Mucosa of rectum (tissue), 2 donors: ENCODE results near the gene MTCL3.
"Not testable (repeated sequence)": the region's sequence is repeated elsewhere in the genome, so short reads cannot be mapped to it uniquely, and the experiment has no call there.

Source experiments
- H3K27ac ChIP-seq, 2 donors: one replicate each; pipeline ENCODE4 v1.7.0; 2013; ENCODE audit warnings: inconsistent platforms in 2 of 2, low read depth in 2 of 2, low read length in 2 of 2
- H3K27me3 ChIP-seq, 2 donors: one replicate each; pipeline ENCODE4 v1.7.0; 2013; ENCODE audit warnings: low read length in 2 of 2; ENCODE audit not compliant: control insufficient read depth in 2 of 2, insufficient read depth in 2 of 2
- H3K36me3 ChIP-seq, 2 donors: one replicate each; pipeline ENCODE4 v1.7.0; 2013; ENCODE audit warnings: low read length in 2 of 2; ENCODE audit not compliant: control insufficient read depth in 2 of 2, insufficient read depth in 2 of 2
- H3K4me1 ChIP-seq, 2 donors: one replicate each; pipeline ENCODE4 v1.7.0; 2013; ENCODE audit warnings: low read length in 2 of 2, mild to moderate bottlenecking in 1 of 2; ENCODE audit not compliant: control insufficient read depth in 2 of 2, insufficient read depth in 2 of 2
- H3K4me3 ChIP-seq, 2 donors: one replicate each; pipeline ENCODE4 v1.7.0; 2013; ENCODE audit warnings: low read length in 2 of 2
- H3K9ac ChIP-seq, 2 donors: one replicate each; pipeline ENCODE4 v1.7.0; 2013; ENCODE audit warnings: low read length in 2 of 2, low read depth in 1 of 2, mild to moderate bottlenecking in 1 of 2
- H3K9me3 ChIP-seq, 2 donors: one replicate each; pipeline ENCODE4 v1.7.0; 2013; ENCODE audit warnings: low read length in 2 of 2; ENCODE audit not compliant: control insufficient read depth in 2 of 2
- donor health status: healthy.
- donor health status: Normal muscosa, but diverticular disease.

The MTCL3 gene

GRCh38 chr6:127439718-127440117 lies 79.4 kb downstream of the MTCL3 start:
- H3K4me3 ChIP-seq: no peak overlapping the region
- H3K36me3 ChIP-seq: no peaks in the 10 kb centered on the region
- no peaks in the 10 kb centered on the region for H3K4me1 ChIP-seq
- H3K27ac ChIP-seq: no peak overlapping the region
- H3K27me3 ChIP-seq: no peaks in the 10 kb centered on the region
- H3K9me3 ChIP-seq: no peaks in the 10 kb centered on the region
- H3K9ac ChIP-seq: no peak overlapping the region

DNA sequence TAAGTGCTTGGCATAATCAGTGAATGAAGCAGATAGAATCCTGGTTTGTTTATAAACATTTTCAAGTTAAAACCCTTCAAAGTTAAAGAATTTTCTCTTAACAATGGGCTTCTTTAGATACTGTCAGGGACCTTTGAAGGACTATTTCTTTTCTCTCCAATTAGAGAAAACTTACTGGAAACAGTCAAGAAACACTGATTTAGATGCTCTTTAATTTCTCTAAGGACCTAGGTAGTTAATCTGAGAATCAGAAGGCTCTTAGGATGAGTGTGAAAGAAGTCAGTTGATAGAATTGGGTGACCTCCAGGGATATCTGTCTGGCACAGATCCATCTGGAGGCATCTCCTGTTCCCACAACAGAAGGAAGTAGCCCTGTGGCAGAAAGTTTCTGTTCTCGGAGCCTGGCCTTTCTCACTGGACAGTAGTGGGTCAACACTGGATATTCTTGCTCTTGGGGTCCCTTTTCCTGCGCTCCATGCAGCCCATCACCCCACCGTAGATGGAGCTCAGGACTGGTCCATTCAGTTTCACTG lies 82.5 kb downstream of the MTCL3 start:
- Histone ChIP-seq H3K27ac (no peak overlapping the region), H3K36me3 (no peaks in the 10 kb centered on the region), H3K9me3 (no peaks in the 10 kb centered on the region), H3K4me3 (no peak overlapping the region), H3K9ac (no peak overlapping the region), H3K27me3 (no peaks in the 10 kb centered on the region), H3K4me1 (no peaks in the 10 kb centered on the region)

GRCh38 chr6:127435626-127436220 lies 83.4 kb downstream of the MTCL3 start:
- H3K36me3 ChIP-seq: no peaks in the 10 kb centered on the region
- no peaks in the 10 kb centered on the region for H3K27me3 ChIP-seq
- H3K9ac ChIP-seq: no peak overlapping the region
- H3K27ac ChIP-seq: no peak overlapping the region
- H3K9me3 ChIP-seq: no peaks in the 10 kb centered on the region
- H3K4me1 ChIP-seq: no peaks in the 10 kb centered on the region
- H3K4me3 ChIP-seq: no peak overlapping the region

- Histone ChIP-seq H3K4me3 (no peak overlapping the region), H3K9ac (no peak overlapping the region), H3K27ac (no peak overlapping the region), H3K27me3 (no peaks in the 10 kb centered on the region), H3K4me1 (no peaks in the 10 kb centered on the region), H3K36me3 (no peaks in the 10 kb centered on the region), H3K9me3 (no peaks in the 10 kb centered on the region)
Measured at GRCh38 chr6:127434651-127435050, 84.5 kb downstream of the MTCL3 start.

DNA sequence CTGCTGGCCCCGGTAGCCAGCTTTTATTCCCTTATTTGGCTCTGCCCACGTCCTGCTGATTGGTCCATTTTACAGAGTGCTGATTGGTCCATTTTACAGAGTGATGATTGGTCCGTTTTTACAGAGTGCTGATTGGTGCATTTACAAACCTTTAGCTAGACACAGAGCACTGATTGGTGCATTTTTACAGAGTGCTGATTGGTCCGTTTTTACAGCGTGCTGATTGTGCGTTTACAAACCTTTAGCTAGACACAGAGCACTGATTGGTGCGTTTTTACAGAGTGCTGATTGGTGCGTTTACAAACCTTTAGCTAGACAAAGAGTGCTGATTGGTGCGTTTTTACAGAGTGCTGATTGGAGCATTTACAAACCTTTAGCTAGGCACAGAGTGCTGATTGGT lies 90.6 kb downstream of the MTCL3 start:
- not testable (repeated sequence) for H3K27me3 ChIP-seq, H3K9ac ChIP-seq, H3K27ac ChIP-seq, H3K9me3 ChIP-seq, H3K4me3 ChIP-seq, H3K4me1 ChIP-seq, H3K36me3 ChIP-seq

- Histone ChIP-seq H3K9me3 (no peaks in the 10 kb centered on the region), H3K4me3 (no peak overlapping the region), H3K27ac (no peak overlapping the region), H3K27me3 (no peaks in the 10 kb centered on the region), H3K4me1 (peaks cover 0 to 3% of the 10 kb centered on the region in 2 donors), H3K36me3 (no peaks in the 10 kb centered on the region), H3K9ac (no peak overlapping the region)
Measured at GRCh38 chr6:127423921-127424320, 95.2 kb downstream of the MTCL3 start.
